Measurements from ENCODE around the gene CMIP. TPM values are rescaled to one million over a fixed set of nuclear protein-coding genes. Genes with fewer than 3 reads are reported as not detected.

Gene CMIP
- polyA plus RNA-seq (2013, experiment 1 of 2): 34.5 TPM
- polyA plus RNA-seq (2013, experiment 2 of 2): 34.1 TPM

DNA sequence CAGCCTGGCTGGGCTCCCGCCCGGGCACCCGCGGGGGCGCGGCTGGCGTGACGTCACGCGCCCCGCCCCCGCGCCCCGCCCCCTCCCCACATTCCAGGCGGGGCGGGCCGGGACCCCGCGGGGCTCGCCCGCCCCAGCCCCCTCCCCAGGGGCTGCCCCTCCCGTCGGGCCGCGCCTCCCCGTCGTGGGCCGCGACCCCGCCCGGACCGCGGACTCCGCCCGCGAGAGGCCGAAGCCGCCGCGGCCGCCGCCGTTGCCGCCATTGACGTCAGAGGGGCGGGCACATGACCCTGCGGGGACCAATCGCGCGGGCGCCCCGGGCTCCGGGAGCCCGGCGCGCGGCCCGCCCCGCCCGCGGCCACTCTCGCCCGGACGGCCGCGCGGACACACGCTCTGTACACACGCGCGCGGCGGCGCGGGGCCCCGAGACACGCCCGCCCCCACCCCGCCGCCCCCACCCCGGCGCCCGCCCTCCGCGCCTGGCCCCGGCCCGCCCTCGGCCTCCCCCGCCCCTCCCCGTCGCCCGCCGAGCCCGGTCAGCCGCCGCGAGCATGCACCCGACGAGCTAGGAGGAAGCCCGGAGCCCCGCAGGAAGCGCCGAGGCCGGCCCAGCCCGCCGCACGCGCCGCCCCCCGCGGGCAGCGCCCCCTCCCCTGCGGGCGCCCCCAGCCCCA lies at the start of gene CMIP:
CMIP (plus strand) TSS at position 361 of the 674 bp plus-strand sequence.
- Histone ChIP-seq H3K4me1 (ENCODE audit: control insufficient read depth, insufficient read depth, low read depth, low read length) (peaks cover 27% of the 10 kb centered on the region), H3K23ac (ENCODE audit: low read length in 2 of 2) (peak within 1 kb of the TSS in 1 of 2 experiments; percentile 87), H2BK12ac (ENCODE audit: low read length in 2 of 2) (peak within 1 kb of the TSS in 1 of 2 experiments; percentile 68), H4K91ac (ENCODE audit: low read length) (peak within 1 kb of the TSS; percentile 74), H2BK5ac (ENCODE audit: low read depth, low read length, poor library complexity, severe bottlenecking) (peak within 1 kb of the TSS; percentile 53), H3K14ac (ENCODE audit: low read length in 2 of 2) (peak within 1 kb of the TSS; percentile 59 to 95), H3K4ac (ENCODE audit: low read depth in 1 of 2, low read length in 2 of 2) (peak within 1 kb of the TSS in 1 of 2 experiments; percentile 83), H4K8ac (ENCODE audit: low read length) (peak within 1 kb of the TSS; percentile 77), H3K4me3 (ENCODE audit: insufficient read depth in 1 of 2, low read depth in 1 of 2, low read length in 2 of 2) (peak within 1 kb of the TSS; percentile 79 to 91), H3K79me1 (replicated peaks; ENCODE audit: low read length, poor library complexity, severe bottlenecking) (peaks cover 11% of the 10 kb centered on the region), H3K9me3 (ENCODE audit: control insufficient read depth, low read length) (no peaks in the 10 kb centered on the region), H3K4me2 (ENCODE audit: low read length, poor library complexity, severe bottlenecking) (peak within 1 kb of the TSS; percentile 97), H2BK15ac (ENCODE audit: low read depth, poor library complexity, severe bottlenecking) (peak within 1 kb of the TSS; percentile 92), H3K36me3 (ENCODE audit: control insufficient read depth in 1 of 2, insufficient read depth in 2 of 2, low read depth in 1 of 2, low read length in 2 of 2) (peaks cover 0 to 3% of the 10 kb centered on the region in 2 experiments), H2AK5ac (ENCODE audit: low read length, severe bottlenecking) (peak within 1 kb of the TSS; percentile 77), H3K18ac (ENCODE audit: low read depth in 1 of 2, low read length in 2 of 2) (peak within 1 kb of the TSS; percentile 87 to 88), H3K27me3 (ENCODE audit: control insufficient read depth in 1 of 2, insufficient read depth in 1 of 2, low read length in 2 of 2) (peaks cover 24 to 26% of the 10 kb centered on the region in 2 experiments), H2AFZ (ENCODE audit: low read depth, low read length) (peak within 1 kb of the TSS; percentile 30), H3K9ac (ENCODE audit: low read length) (peak within 1 kb of the TSS; percentile 95), H3K27ac (ENCODE audit: low read length, poor library complexity, severe bottlenecking) (peak within 1 kb of the TSS; percentile 35), H2BK120ac (ENCODE audit: low read depth, low read length) (peak within 1 kb of the TSS; percentile 52)
- WGBS: 0% methylated on average over 9 of the region's 114 CpGs
- DNase-seq: peak; percentile 78

GRCh38 chr16:81394966-81395655 lies 49.5 kb upstream of the CMIP start:
- Histone ChIP-seq H3K23ac (ENCODE audit: low read length in 2 of 2) (no peak overlapping the region), H3K36me3 (ENCODE audit: control insufficient read depth in 1 of 2, insufficient read depth in 2 of 2, low read depth in 1 of 2, low read length in 2 of 2) (peaks cover 12 to 14% of the 10 kb centered on the region in 2 experiments), H3K4me2 (ENCODE audit: low read length, poor library complexity, severe bottlenecking) (no peak overlapping the region), H3K9ac (ENCODE audit: low read length) (no peak overlapping the region), H3K27me3 (ENCODE audit: control insufficient read depth in 1 of 2, insufficient read depth in 1 of 2, low read length in 2 of 2) (no peaks in the 10 kb centered on the region), H3K9me3 (ENCODE audit: control insufficient read depth, low read length) (no peaks in the 10 kb centered on the region), H2AK5ac (ENCODE audit: low read length, severe bottlenecking) (no peak overlapping the region), H2AFZ (ENCODE audit: low read depth, low read length) (no peak overlapping the region), H2BK120ac (ENCODE audit: low read depth, low read length) (no peak overlapping the region), H3K4me3 (ENCODE audit: insufficient read depth in 1 of 2, low read depth in 1 of 2, low read length in 2 of 2) (no peak overlapping the region), H4K91ac (ENCODE audit: low read length) (no peak overlapping the region), H3K4ac (ENCODE audit: low read depth in 1 of 2, low read length in 2 of 2) (no peak overlapping the region), H3K18ac (ENCODE audit: low read depth in 1 of 2, low read length in 2 of 2) (no peak overlapping the region), H3K79me1 (replicated peaks; ENCODE audit: low read length, poor library complexity, severe bottlenecking) (no peaks in the 10 kb centered on the region), H2BK5ac (ENCODE audit: low read depth, low read length, poor library complexity, severe bottlenecking) (no peak overlapping the region), H2BK15ac (ENCODE audit: low read depth, poor library complexity, severe bottlenecking) (no peak overlapping the region), H3K27ac (ENCODE audit: low read length, poor library complexity, severe bottlenecking) (no peak overlapping the region), H3K4me1 (ENCODE audit: control insufficient read depth, insufficient read depth, low read depth, low read length) (no peaks in the 10 kb centered on the region), H4K8ac (ENCODE audit: low read length) (no peak overlapping the region), H3K14ac (ENCODE audit: low read length in 2 of 2) (no peak overlapping the region), H2BK12ac (ENCODE audit: low read length in 2 of 2) (no peak overlapping the region)
- no peak for DNase-seq
- 89% methylated on average over 11 of the region's 13 CpGs for WGBS

GRCh38 chr16:81397058-81397878 lies 47.3 kb upstream of the CMIP start:
- H3K4me2 ChIP-seq (ENCODE audit: low read length, poor library complexity, severe bottlenecking): no peak overlapping the region
- H3K4ac ChIP-seq (ENCODE audit: low read depth in 1 of 2, low read length in 2 of 2): no peak overlapping the region
- H2AK5ac ChIP-seq (ENCODE audit: low read length, severe bottlenecking): no peak overlapping the region
- H3K9me3 ChIP-seq (ENCODE audit: control insufficient read depth, low read length): no peaks in the 10 kb centered on the region
- H2AFZ ChIP-seq (ENCODE audit: low read depth, low read length): no peak overlapping the region
- no peaks in the 10 kb centered on the region for H3K4me1 ChIP-seq (ENCODE audit: control insufficient read depth, insufficient read depth, low read depth, low read length)
- no peak overlapping the region for H4K8ac ChIP-seq (ENCODE audit: low read length)
- no peak overlapping the region for H4K91ac ChIP-seq (ENCODE audit: low read length)
- no peak overlapping the region for H3K4me3 ChIP-seq (ENCODE audit: insufficient read depth in 1 of 2, low read depth in 1 of 2, low read length in 2 of 2)
- no peaks in the 10 kb centered on the region for H3K79me1 ChIP-seq (replicated peaks; ENCODE audit: low read length, poor library complexity, severe bottlenecking)
- H3K36me3 ChIP-seq (ENCODE audit: control insufficient read depth in 1 of 2, insufficient read depth in 2 of 2, low read depth in 1 of 2, low read length in 2 of 2): no peaks in the 10 kb centered on the region
- H3K9ac ChIP-seq (ENCODE audit: low read length): no peak overlapping the region
- no peak overlapping the region for H2BK120ac ChIP-seq (ENCODE audit: low read depth, low read length)
- H3K27me3 ChIP-seq (ENCODE audit: control insufficient read depth in 1 of 2, insufficient read depth in 1 of 2, low read length in 2 of 2): no peaks in the 10 kb centered on the region
- no peak overlapping the region for H3K27ac ChIP-seq (ENCODE audit: low read length, poor library complexity, severe bottlenecking)
- no peak overlapping the region for H2BK12ac ChIP-seq (ENCODE audit: low read length in 2 of 2)
- H2BK15ac ChIP-seq (ENCODE audit: low read depth, poor library complexity, severe bottlenecking): no peak overlapping the region
- H3K18ac ChIP-seq (ENCODE audit: low read depth in 1 of 2, low read length in 2 of 2): no peak overlapping the region
- 89% methylated on average over 21 of the region's 21 CpGs for WGBS
- DNase-seq: no peak
- H2BK5ac ChIP-seq (ENCODE audit: low read depth, low read length, poor library complexity, severe bottlenecking): no peak overlapping the region
- no peak overlapping the region for H3K14ac ChIP-seq (ENCODE audit: low read length in 2 of 2)
- H3K23ac ChIP-seq (ENCODE audit: low read length in 2 of 2): no peak overlapping the region
